Renal cortex interstitium (tissue), 3 donors: Measurements from ENCODE around the gene ZBTB7C. TPM values are rescaled to one million over a fixed set of nuclear protein-coding genes. Genes with fewer than 3 reads are reported as not detected.

Experiments
- polyA plus RNA-seq, 3 donors: library from polyadenylated mRNA; unstranded; fragments of 120-200 nt; gene quantifications; one replicate each; pipeline ENCODE4 v1.2.1, GENCODE V29; 2013; ENCODE audit not compliant: insufficient read length in 3 of 3

ZBTB7C gene
- polyA plus RNA-seq, 3 donors = 12.3 to 17.0 (median 16.6) TPM

Other genes with a start within 250 kb of the ZBTB7C start
- gene CTIF, start 129.6 kb upstream of the ZBTB7C start, polyA plus RNA-seq = 10 to 100 TPM; 17.9 to 26.5 (median 22.6) TPM